Dendritic cell treated with granulocyte-macrophage colony-stimulating factor and Interleukin-4, amounts not matched to agents 40 ng/mL and 50 ng/mL, for 4 days (primary cell): ENCODE results near the gene CTNNA2.

Source experiments
- H3K27ac Mint-ChIP-seq: one replicate; pipeline ENCODE4 v1.8.0; 2022; ENCODE audit warnings: mild to moderate bottlenecking, mixed read lengths
- H3K27me3 Mint-ChIP-seq: one replicate; pipeline ENCODE4 v1.8.0; 2022; ENCODE audit warnings: mild to moderate bottlenecking, mixed read lengths
- H3K36me3 Mint-ChIP-seq: one replicate; pipeline ENCODE4 v1.8.0; 2022; ENCODE audit warnings: low read depth, mixed read lengths
- H3K4me1 Mint-ChIP-seq: one replicate; pipeline ENCODE4 v1.8.0; 2022; ENCODE audit warnings: low read depth, mixed read lengths
- H3K4me3 Mint-ChIP-seq: one replicate; pipeline ENCODE4 v1.8.0; 2022; ENCODE audit warnings: mild to moderate bottlenecking, moderate library complexity, mixed read lengths
- H3K9me3 Mint-ChIP-seq: one replicate; pipeline ENCODE4 v1.8.0; 2022; ENCODE audit warnings: mixed read lengths
- intact Hi-C: fragments of 100-400 bp; cut with micrococcal nuclease; formaldehyde crosslinking; loops from one replicate; pipeline ENCODE4 v1.15.0; 2022

Gene CTNNA2

GRCh38 chr2:79846878-79847277 lies 334.0 kb downstream of the CTNNA2 start:
- no peak overlapping the region for H3K27ac Mint-ChIP-seq
- H3K36me3 Mint-ChIP-seq, result no peaks in the 10 kb centered on the region
- H3K9me3 Mint-ChIP-seq, result no peaks in the 10 kb centered on the region
- no peaks in the 10 kb centered on the region for H3K27me3 Mint-ChIP-seq
- H3K4me3 Mint-ChIP-seq, result no peak overlapping the region
- no peaks in the 10 kb centered on the region for H3K4me1 Mint-ChIP-seq
- intact Hi-C loops, result no loop called here

GRCh38 chr2:79849241-79849640 lies 336.4 kb downstream of the CTNNA2 start:
- intact Hi-C loops, result no loop called here
- Mint-ChIP-seq H3K36me3 (no peaks in the 10 kb centered on the region), H3K27ac (no peak overlapping the region), H3K4me1 (no peaks in the 10 kb centered on the region), H3K4me3 (no peak overlapping the region), H3K9me3 (no peaks in the 10 kb centered on the region), H3K27me3 (no peaks in the 10 kb centered on the region)

- Mint-ChIP-seq H3K36me3 (no peaks in the 10 kb centered on the region), H3K27ac (no peak overlapping the region), H3K9me3 (no peaks in the 10 kb centered on the region), H3K4me3 (no peak overlapping the region), H3K4me1 (no peaks in the 10 kb centered on the region), H3K27me3 (no peaks in the 10 kb centered on the region)
- intact Hi-C loops, result no loop called here
Measured at GRCh38 chr2:79849949-79850348, 337.1 kb downstream of the CTNNA2 start.

GRCh38 chr2:79850912-79851311 lies 338.1 kb downstream of the CTNNA2 start:
- Mint-ChIP-seq H3K36me3 (no peaks in the 10 kb centered on the region), H3K9me3 (no peaks in the 10 kb centered on the region), H3K4me3 (no peak overlapping the region), H3K27ac (no peak overlapping the region), H3K27me3 (no peaks in the 10 kb centered on the region), H3K4me1 (no peaks in the 10 kb centered on the region)
- intact Hi-C loops, result no loop called here

GRCh38 chr2:79855264-79856006 lies 342.6 kb downstream of the CTNNA2 start:
- no peaks in the 10 kb centered on the region for H3K4me1 Mint-ChIP-seq

GRCh38 chr2:79857888-79858287 lies 345.0 kb downstream of the CTNNA2 start:
- Mint-ChIP-seq H3K4me1 (no peaks in the 10 kb centered on the region), H3K36me3 (no peaks in the 10 kb centered on the region), H3K27me3 (no peaks in the 10 kb centered on the region), H3K4me3 (no peak overlapping the region), H3K9me3 (no peaks in the 10 kb centered on the region), H3K27ac (no peak overlapping the region)
- intact Hi-C loops, result no loop called here

More at GRCh38 chr2:79855264-79856006, 342.6 kb downstream of the CTNNA2 start:
- Mint-ChIP-seq H3K9me3 (no peaks in the 10 kb centered on the region), H3K36me3 (no peaks in the 10 kb centered on the region), H3K4me3 (no peak overlapping the region), H3K27me3 (no peaks in the 10 kb centered on the region), H3K27ac (no peak overlapping the region)
- intact Hi-C loops, result no loop called here

- H3K27ac Mint-ChIP-seq, result no peak overlapping the region
- no peaks in the 10 kb centered on the region for H3K36me3 Mint-ChIP-seq
- no peaks in the 10 kb centered on the region for H3K27me3 Mint-ChIP-seq
- no peaks in the 10 kb centered on the region for H3K4me1 Mint-ChIP-seq
- intact Hi-C loops, result no loop called here
- no peaks in the 10 kb centered on the region for H3K9me3 Mint-ChIP-seq
- no peak overlapping the region for H3K4me3 Mint-ChIP-seq
Measured at GRCh38 chr2:79860228-79861058, 347.6 kb downstream of the CTNNA2 start.

- Mint-ChIP-seq H3K27ac (no peak overlapping the region), H3K9me3 (no peaks in the 10 kb centered on the region), H3K4me3 (no peak overlapping the region), H3K36me3 (no peaks in the 10 kb centered on the region), H3K27me3 (no peaks in the 10 kb centered on the region), H3K4me1 (no peaks in the 10 kb centered on the region)
- intact Hi-C loops, result no loop called here
Measured at GRCh38 chr2:79861059-79861374, 348.2 kb downstream of the CTNNA2 start.

- Mint-ChIP-seq H3K4me1 (no peaks in the 10 kb centered on the region), H3K27ac (no peak overlapping the region), H3K27me3 (no peaks in the 10 kb centered on the region), H3K4me3 (no peak overlapping the region), H3K36me3 (no peaks in the 10 kb centered on the region), H3K9me3 (no peaks in the 10 kb centered on the region)
- intact Hi-C loops, result no loop called here
Measured at GRCh38 chr2:79862756-79863155, 349.9 kb downstream of the CTNNA2 start.

GRCh38 chr2:79872656-79873055 lies 359.8 kb downstream of the CTNNA2 start:
- Mint-ChIP-seq H3K4me1 (no peaks in the 10 kb centered on the region), H3K27ac (no peak overlapping the region), H3K27me3 (no peaks in the 10 kb centered on the region), H3K4me3 (no peak overlapping the region), H3K36me3 (no peaks in the 10 kb centered on the region), H3K9me3 (peaks cover 9% of the 10 kb centered on the region)
- intact Hi-C loops, result no loop called here

- Mint-ChIP-seq H3K27ac (no peak overlapping the region), H3K4me1 (no peaks in the 10 kb centered on the region), H3K9me3 (peaks cover 9% of the 10 kb centered on the region), H3K27me3 (no peaks in the 10 kb centered on the region), H3K4me3 (no peak overlapping the region), H3K36me3 (no peaks in the 10 kb centered on the region)
- intact Hi-C loops, result no loop called here
Measured at GRCh38 chr2:79874015-79874414, 361.2 kb downstream of the CTNNA2 start.

- Mint-ChIP-seq H3K4me1 (no peaks in the 10 kb centered on the region), H3K27ac (no peak overlapping the region), H3K36me3 (no peaks in the 10 kb centered on the region), H3K27me3 (no peaks in the 10 kb centered on the region), H3K9me3 (no peaks in the 10 kb centered on the region), H3K4me3 (no peak overlapping the region)
- intact Hi-C loops, result no loop called here
Measured at GRCh38 chr2:79876430-79876829, 363.6 kb downstream of the CTNNA2 start.

- Mint-ChIP-seq H3K9me3 (no peaks in the 10 kb centered on the region), H3K27me3 (no peaks in the 10 kb centered on the region), H3K36me3 (no peaks in the 10 kb centered on the region), H3K4me3 (no peak overlapping the region), H3K4me1 (no peaks in the 10 kb centered on the region), H3K27ac (no peak overlapping the region)
- intact Hi-C loops, result no loop called here
Measured at GRCh38 chr2:79882548-79882947, 369.7 kb downstream of the CTNNA2 start.

- H3K36me3 Mint-ChIP-seq, result no peaks in the 10 kb centered on the region
- H3K27ac Mint-ChIP-seq, result no peak overlapping the region
- H3K27me3 Mint-ChIP-seq, result no peaks in the 10 kb centered on the region
- no peaks in the 10 kb centered on the region for H3K4me1 Mint-ChIP-seq
- H3K9me3 Mint-ChIP-seq, result no peaks in the 10 kb centered on the region
- H3K4me3 Mint-ChIP-seq, result no peak overlapping the region
- intact Hi-C loops, result no loop called here
Measured at GRCh38 chr2:79887747-79888374, 375.0 kb downstream of the CTNNA2 start.
